ENCODE data around the gene HDHD5.

HDHD5 gene

DNA sequence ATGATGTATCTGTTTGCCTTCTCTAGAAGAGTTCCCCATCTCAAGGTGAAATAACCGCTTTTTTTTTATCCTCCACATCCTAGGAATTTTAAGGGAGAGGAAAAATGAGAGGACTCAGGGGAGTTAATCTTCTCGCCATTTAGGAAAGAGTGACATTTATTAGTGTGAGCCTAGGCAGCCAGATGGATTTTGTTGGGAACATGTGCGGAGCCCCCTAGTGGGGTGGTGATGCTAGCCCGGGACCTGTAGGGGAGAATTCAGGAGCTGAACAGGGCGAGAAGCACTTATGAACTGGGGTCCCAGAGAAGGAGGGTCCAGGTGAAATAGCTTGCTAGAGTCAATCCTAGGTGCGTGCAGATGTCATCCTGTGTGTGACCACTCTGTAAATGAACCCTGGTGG is 63.5 kb downstream of the HDHD5 start:
- no peak overlapping the region for H3K4me3 ChIP-seq (IDR thresholded peaks at IDR 0.05; ENCODE audit: insufficient read depth, low read depth, low read length)
- no peaks in the 10 kb centered on the region for H3K4me1 ChIP-seq (ENCODE audit: low read depth, poor library complexity, severe bottlenecking)
- H3K9ac ChIP-seq = no peak overlapping the region
- no peak overlapping the region for H3K4me2 ChIP-seq
- TF ChIP-seq, protein P1, sequence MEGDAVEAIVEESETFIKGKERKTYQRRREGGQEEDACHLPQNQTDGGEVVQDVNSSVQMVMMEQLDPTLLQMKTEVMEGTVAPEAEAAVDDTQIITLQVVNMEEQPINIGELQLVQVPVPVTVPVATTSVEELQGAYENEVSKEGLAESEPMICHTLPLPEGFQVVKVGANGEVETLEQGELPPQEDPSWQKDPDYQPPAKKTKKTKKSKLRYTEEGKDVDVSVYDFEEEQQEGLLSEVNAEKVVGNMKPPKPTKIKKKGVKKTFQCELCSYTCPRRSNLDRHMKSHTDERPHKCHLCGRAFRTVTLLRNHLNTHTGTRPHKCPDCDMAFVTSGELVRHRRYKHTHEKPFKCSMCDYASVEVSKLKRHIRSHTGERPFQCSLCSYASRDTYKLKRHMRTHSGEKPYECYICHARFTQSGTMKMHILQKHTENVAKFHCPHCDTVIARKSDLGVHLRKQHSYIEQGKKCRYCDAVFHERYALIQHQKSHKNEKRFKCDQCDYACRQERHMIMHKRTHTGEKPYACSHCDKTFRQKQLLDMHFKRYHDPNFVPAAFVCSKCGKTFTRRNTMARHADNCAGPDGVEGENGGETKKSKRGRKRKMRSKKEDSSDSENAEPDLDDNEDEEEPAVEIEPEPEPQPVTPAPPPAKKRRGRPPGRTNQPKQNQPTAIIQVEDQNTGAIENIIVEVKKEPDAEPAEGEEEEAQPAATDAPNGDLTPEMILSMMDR (conservative IDR thresholded peaks at IDR 0.05; ENCODE audit: low read depth, low read length) = peak; percentile 40
- no peaks in the 10 kb centered on the region for H3K36me3 ChIP-seq (ENCODE audit: insufficient read depth)
- no peaks in the 10 kb centered on the region for H4K20me1 ChIP-seq (ENCODE audit: insufficient read depth)
- no peak overlapping the region for H2AFZ ChIP-seq (ENCODE audit: low read depth)
- no peaks in the 10 kb centered on the region for H3K79me2 ChIP-seq (ENCODE audit: insufficient read depth, low read depth)
- no peak overlapping the region for H3K27ac ChIP-seq
- no peaks in the 10 kb centered on the region for H3K27me3 ChIP-seq (ENCODE audit: insufficient read depth, low read depth)

GRCh38 chr22:17093081-17093480 is 66.0 kb downstream of the HDHD5 start:
- Histone ChIP-seq H3K9ac (no peak overlapping the region), H3K36me3 (ENCODE audit: insufficient read depth) (no peaks in the 10 kb centered on the region), H4K20me1 (ENCODE audit: insufficient read depth) (no peaks in the 10 kb centered on the region), H3K4me2 (no peak overlapping the region), H3K4me1 (ENCODE audit: low read depth, poor library complexity, severe bottlenecking) (peaks cover 12% of the 10 kb centered on the region), H3K4me3 (IDR thresholded peaks at IDR 0.05; ENCODE audit: insufficient read depth, low read depth, low read length) (no peak overlapping the region), H3K27me3 (ENCODE audit: insufficient read depth, low read depth) (no peaks in the 10 kb centered on the region), H3K79me2 (ENCODE audit: insufficient read depth, low read depth) (0 out of 2 replicates have a peak, but pooled peaks cover 5% of the 10 kb centered on the region), H2AFZ (ENCODE audit: low read depth) (no peak overlapping the region), H3K27ac (no peak overlapping the region)
- TF ChIP-seq, protein P1 (conservative IDR thresholded peaks at IDR 0.05; ENCODE audit: low read depth, low read length) = no peak

DNA sequence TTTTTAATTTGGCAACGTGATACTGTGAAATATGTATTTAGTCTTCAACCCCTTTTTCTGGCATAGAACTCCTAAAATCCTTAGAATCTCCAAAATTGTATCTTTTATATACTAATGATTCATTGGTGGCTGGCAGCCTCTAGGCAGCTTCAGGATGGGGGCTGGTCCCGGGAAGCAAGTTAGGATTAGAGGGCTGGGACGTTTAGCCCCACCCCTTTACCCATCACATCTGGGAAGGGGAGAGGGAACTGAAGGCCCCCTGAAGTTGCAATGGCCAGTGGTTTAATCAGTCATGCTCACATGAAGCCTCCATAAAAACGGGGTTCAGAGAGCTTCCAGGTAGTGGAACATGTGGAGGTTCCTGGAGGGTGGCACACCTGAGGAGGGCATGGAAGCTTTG is 67.2 kb downstream of the HDHD5 start:
- Histone ChIP-seq H4K20me1 (ENCODE audit: insufficient read depth) (no peaks in the 10 kb centered on the region), H3K27me3 (ENCODE audit: insufficient read depth, low read depth) (no peaks in the 10 kb centered on the region), H3K4me1 (ENCODE audit: low read depth, poor library complexity, severe bottlenecking) (peaks cover 25% of the 10 kb centered on the region), H2AFZ (ENCODE audit: low read depth) (no peak overlapping the region), H3K4me3 (IDR thresholded peaks at IDR 0.05; ENCODE audit: insufficient read depth, low read depth, low read length) (no peak overlapping the region), H3K9ac (no peak overlapping the region), H3K4me2 (no peak overlapping the region), H3K36me3 (ENCODE audit: insufficient read depth) (no peaks in the 10 kb centered on the region), H3K79me2 (ENCODE audit: insufficient read depth, low read depth) (0 out of 2 replicates have a peak, but pooled peaks cover 5% of the 10 kb centered on the region), H3K27ac (no peak overlapping the region)
- TF ChIP-seq, protein P1 (conservative IDR thresholded peaks at IDR 0.05; ENCODE audit: low read depth, low read length) = no peak

DNA sequence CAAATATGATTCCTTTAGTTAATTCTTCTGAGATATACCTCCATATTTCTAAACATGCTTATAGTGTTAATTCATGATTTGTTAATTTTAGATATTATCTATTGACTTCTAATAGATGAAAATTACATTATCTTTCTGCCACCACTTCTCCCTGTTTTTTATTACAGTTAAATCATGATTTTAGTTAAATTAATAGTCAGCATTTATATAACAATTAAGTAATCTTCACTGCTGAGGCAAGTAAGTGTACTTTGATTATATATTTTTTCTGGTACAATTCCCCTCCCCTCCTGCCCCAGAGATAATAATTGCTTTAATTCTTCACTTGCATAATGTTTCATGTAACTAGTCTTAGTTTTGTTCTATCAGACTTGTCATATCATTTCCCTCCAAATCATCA is 68.5 kb downstream of the HDHD5 start:
- H3K79me2 ChIP-seq (ENCODE audit: insufficient read depth, low read depth) = 0 out of 2 replicates have a peak, but pooled peaks cover 5% of the 10 kb centered on the region
- H3K4me2 ChIP-seq = no peak overlapping the region
- H2AFZ ChIP-seq (ENCODE audit: low read depth) = no peak overlapping the region
- H3K36me3 ChIP-seq (ENCODE audit: insufficient read depth) = no peaks in the 10 kb centered on the region
- H3K27ac ChIP-seq = no peak overlapping the region
- no peaks in the 10 kb centered on the region for H4K20me1 ChIP-seq (ENCODE audit: insufficient read depth)
- no peak overlapping the region for H3K4me3 ChIP-seq (IDR thresholded peaks at IDR 0.05; ENCODE audit: insufficient read depth, low read depth, low read length)
- H3K9ac ChIP-seq = no peak overlapping the region
- no peaks in the 10 kb centered on the region for H3K27me3 ChIP-seq (ENCODE audit: insufficient read depth, low read depth)
- H3K4me1 ChIP-seq (ENCODE audit: low read depth, poor library complexity, severe bottlenecking) = peaks cover 33% of the 10 kb centered on the region
- TF ChIP-seq, protein P1 (conservative IDR thresholded peaks at IDR 0.05; ENCODE audit: low read depth, low read length) = no peak

All from KMS-11 (cell line).